GM18505 (cell line): ENCODE results near the gene NPIPB5.
"Not testable (repeated sequence)": the region's sequence is repeated elsewhere in the genome, so short reads cannot be mapped to it uniquely, and the experiment has no call there.

Experiments
- ATAC-seq: cut with Tn5 transposase; IDR thresholded peaks from one replicate; pipeline ENCODE4 v1.9.1; 2021; ENCODE audit not compliant: unreplicated experiment

Gene NPIPB5

DNA sequence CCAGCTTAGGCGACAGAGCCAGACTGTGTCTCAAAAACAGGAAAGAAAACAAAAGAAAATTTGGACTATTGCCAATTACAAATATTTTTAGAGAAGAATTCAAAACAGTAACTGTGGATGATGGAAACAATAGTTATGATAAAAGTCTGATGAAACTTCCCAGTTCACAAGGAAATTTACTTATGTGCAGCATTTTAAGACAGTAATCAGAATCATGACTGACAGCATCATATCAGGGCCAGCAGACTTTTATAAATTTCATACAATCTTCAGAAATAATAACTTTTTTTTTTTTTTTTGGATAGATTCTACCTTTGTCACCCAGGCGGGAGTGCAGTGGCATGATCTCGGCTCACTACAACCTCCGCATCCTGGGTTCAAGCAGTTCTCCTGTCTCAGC, at the start of gene NPIPB5:
TSS of gene NPIPB5 (plus strand) at position 301 of the 400 bp plus-strand sequence. CDS start 2,911 bp downstream, outside the sequence.
- ATAC-seq = not testable (repeated sequence)

DNA sequence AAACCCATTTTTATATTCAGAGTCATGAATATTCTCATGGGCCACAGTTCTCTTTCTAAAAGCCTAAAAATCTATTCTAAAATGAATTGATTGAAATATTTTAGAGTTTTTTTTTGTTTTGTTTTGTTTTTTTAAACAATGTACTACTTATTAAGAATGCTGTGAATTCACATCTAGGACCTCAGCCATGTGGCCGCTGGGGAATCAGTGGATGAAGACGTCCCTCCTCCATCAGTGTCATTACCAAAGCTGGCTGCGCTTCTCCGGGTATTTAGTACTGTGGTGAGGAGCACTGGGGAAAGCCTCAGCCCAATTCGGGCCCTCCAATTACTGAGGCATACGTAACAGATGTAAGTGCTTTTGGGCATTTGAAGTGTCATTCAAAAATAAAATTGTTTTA, 41.8 kb upstream of the NPIPB5 start:
- ATAC-seq = not testable (repeated sequence)

DNA sequence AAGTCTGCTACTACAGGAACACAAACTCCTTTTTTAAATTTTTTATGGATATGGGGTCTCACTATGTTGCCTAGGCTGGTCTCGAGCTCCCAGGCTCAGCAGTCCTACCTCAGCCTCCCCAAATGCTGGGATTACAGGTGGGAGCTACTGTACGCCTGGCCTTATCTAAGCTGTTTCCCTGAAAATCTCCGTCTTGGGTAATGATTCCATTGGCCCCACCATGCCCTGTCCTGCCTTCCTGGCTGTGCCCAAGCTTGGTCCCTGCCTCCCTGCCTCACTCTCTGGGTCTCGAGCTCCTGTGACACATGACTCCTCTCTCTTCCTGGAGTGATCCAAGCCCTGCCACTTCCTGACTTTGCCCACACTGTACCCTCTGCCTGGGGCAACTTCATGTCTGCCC, 27.3 kb downstream of the NPIPB5 start:
- ATAC-seq = not testable (repeated sequence)

DNA sequence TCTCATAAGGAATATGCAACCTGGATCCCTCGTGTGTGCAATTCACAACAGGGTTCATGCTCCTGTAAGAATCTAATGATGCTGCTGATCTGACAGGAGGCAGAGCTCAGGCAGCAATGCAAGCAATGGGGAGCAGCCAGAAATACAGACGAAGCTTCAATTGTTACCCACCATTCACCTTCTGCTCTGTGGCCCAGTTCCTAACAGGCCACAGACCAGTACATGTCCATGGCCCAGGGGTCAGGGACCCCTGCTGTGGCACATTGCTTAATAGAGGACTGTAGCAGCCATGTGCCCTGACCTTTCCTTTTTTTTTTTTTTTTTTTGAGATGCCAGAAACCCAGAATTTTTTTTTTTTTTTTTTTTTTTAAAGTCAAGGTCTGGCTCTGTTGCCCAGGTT, 34.1 kb downstream of the NPIPB5 start:
- not testable (repeated sequence) for ATAC-seq

DNA sequence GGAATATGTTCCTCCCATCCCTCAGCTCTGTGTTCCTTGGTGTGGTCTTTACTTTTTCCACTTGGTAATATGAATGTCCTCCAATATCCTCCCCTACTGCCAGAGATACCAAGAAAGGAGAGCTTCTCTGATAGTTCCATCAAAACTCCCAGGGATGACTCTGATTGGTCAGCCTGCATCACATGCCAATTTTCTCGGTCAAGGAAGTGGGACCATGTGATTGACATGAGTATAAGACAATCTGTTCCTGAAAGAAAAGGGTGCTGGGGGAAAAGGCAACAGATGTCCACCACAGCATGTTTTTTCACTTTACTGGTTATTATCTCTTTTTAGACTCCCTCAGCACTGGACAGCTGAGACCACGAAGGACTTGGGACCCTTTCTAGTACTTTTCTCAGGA, 35.9 kb downstream of the NPIPB5 start:
- ATAC-seq = not testable (repeated sequence)

DNA sequence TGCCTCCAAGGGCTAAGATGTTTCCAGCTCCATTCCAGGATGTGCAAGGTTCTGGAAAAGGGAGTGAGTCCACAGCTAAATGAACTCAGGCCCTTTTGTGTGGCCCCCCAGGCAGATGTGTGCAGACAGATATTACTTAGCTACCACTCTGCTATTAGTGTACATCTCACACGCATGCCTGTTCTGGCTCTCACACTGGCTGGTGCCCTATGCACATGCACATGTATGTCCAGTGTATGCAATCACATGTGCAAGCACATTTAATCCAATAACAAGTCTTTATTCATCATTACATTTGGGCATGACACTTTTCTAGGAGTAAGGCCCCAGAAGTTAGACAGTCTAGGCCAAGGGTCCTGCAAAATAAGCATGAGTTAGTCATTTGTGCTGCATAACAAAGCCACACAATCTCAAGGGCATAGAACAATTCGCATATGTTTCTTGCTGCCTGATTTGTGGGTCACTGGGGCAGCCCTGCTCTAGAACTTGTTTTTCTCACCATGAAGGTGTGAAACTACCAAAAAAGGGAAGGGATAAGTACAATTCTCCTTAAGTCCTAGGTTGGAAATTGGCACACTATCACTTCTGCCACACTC, 36.6 kb downstream of the NPIPB5 start:
- ATAC-seq = not testable (repeated sequence)

DNA sequence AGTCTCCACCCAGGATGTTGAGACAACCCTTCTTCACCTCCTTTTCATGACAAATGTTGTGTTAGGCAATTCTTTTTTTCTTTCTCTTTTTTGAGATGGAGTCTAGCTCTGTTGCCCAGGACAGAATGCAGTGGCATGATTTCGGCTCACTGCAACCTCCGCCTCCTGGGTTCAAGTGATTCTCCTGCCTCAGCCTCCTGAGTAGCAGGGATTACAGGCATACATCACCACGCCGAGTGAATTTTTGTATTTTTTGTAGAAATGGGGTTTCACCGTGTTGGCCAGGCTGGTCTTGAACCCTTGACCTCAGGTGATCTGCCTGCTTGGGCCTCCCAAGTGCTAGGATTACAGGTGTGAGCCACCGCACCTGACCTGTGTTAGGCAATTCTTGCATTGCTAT, 39.2 kb downstream of the NPIPB5 start:
- ATAC-seq = not testable (repeated sequence)

DNA sequence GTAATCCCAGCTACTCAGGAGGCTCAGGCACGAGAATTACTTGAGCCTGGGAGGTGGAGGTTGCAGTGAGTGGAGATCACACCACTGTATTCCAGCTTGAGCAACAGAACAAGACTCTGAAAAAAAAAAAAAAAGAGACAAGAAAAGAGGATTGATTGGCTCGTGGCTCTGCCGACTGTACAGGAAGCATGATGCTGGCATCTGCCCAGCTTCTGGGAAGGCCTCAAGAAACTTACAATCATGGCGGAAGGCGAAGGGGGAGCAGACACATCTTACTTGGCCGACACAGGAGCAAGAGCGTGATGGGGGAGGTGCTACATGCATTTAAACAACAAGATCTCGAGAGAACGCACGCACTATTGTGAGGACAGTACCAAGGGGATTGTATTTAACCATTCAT, 40.5 kb downstream of the NPIPB5 start:
- not testable (repeated sequence) for ATAC-seq

DNA sequence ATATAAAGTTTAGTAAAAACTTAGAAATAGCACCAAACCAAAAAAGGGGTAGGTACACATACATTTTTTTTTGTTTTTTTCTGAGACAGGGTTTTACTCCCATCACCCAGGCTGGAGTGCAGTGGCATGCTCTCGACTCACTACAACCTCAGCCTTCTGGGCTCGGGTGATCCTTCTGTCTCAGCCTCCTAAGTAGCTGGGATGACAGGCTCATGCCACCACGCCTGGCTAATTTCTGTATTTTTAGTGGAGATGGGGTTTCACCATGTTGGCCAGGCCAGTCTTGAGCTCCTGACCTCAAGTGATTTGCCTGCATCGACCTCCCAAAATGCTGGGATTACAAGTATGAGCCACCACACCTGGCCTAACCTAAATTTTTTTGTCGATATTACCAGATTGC, 41.0 kb downstream of the NPIPB5 start:
- not testable (repeated sequence) for ATAC-seq

DNA sequence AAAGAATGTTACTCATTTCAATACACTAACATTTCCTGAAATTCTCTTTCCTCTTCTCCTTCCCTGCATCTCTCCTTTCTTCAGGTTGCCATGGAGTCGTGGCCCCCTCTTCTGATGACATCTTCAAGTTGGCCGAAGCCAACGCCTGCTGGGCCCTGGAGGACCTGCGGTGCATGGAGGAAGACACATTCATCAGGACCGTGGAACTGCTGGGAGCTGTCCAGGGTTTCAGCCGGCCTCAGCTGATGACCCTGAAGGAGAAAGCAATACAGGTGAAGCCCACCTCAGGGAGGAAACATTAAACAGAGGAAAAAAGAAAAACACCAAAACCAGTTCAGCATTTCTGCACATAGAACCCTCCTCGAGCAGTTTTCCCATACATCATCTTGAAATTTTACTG, 46.1 kb downstream of the NPIPB5 start:
- not testable (repeated sequence) for ATAC-seq
